HG03558 (cell line): Measurements from ENCODE around the gene CHD6.
"Not testable (repeated sequence)": the region's sequence is repeated elsewhere in the genome, so short reads cannot be mapped to it uniquely, and the experiment has no call there.

Experiments used
- ATAC-seq: cut with Tn5 transposase; IDR thresholded peaks from one replicate; pipeline ENCODE4 v1.9.1; 2021; ENCODE audit warnings: moderate number of reproducible peaks; ENCODE audit not compliant: unreplicated experiment; ENCODE audit errors: extremely low read depth

The CHD6 gene

GRCh38 chr20:41552295-41553068 lies 65.7 kb downstream of the CHD6 start:
- no peak for ATAC-seq

- ATAC-seq, result no peak
Measured at GRCh38 chr20:41551011-41551705, 67.0 kb downstream of the CHD6 start.

DNA sequence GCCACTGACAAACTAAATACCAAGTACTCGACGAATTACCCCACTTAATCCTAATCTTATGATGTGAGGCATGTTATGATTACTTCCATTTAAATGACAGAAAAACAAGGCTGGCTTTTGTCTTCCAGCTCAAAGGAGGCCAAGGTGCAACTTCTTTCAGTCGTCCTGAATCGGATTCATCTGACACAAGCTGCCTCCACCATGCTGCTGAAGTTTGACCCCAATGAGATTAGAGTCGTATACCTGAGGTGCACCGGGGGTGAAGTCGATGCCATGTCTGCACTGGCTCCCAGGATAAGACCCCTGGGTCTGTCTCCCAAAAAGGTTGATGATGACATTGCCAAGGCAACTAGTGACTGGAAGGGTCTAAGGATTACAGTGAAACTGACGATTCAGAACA lies 71.0 kb downstream of the CHD6 start:
- ATAC-seq, result no peak

- ATAC-seq, result no peak
Measured at GRCh38 chr20:41546535-41546934, 71.6 kb downstream of the CHD6 start.

DNA sequence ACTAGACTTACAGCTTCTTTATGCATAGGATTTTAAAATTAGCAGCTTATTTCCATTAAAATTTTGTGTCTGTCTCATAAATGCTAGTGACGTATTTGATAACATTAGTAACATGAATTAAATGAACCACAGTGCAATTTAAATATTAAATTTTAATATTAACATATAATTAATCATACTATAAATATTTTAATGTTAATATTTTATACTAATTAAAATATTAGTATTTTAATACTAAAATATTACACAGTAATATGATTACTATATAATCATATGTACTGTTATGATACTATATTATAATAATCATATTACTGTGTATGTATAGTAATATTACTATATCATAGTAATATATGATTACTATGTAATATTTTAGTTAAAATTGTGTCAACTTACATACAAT lies 73.7 kb downstream of the CHD6 start:
- no peak for ATAC-seq

DNA sequence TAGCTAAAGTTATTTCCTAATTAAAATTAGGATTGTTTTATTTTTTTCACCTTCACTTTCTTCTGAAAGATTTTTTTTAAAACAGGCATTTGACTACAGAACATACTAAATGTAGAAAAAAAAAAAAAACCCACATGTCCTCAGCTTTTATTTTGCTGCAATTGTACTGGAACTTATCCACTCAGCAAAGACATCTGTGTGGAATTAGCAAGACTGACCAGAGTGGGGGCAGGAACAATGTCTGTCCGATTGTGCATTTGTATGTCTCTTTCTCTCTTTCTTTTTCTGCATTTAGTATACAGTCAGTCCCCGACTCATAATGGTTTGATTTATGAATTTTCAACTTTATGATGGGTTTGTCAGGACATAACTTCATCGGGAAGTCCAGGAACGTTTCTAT lies 77.3 kb downstream of the CHD6 start:
- no peak for ATAC-seq

DNA sequence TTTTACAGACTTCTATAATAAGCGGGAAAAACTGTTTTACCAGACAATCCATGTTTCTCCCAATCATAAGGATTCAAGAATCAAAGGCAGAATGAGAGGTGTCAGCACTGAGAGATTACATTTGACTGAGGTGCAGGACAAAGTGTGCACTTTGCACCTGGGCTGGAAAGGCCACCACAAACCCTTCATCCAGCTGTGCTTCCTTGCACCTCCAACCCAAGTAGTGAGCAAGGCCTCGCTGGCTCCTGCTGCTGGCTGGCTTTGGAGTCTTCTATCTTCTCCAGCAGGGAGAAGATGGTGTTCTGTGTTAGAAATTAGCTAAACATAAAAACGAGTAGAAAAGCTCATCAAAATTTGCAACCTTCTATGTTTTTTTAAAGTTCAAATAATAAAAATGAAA lies 77.7 kb downstream of the CHD6 start:
- no peak for ATAC-seq

- no peak for ATAC-seq
Measured at GRCh38 chr20:41538810-41539596, 79.2 kb downstream of the CHD6 start.

DNA sequence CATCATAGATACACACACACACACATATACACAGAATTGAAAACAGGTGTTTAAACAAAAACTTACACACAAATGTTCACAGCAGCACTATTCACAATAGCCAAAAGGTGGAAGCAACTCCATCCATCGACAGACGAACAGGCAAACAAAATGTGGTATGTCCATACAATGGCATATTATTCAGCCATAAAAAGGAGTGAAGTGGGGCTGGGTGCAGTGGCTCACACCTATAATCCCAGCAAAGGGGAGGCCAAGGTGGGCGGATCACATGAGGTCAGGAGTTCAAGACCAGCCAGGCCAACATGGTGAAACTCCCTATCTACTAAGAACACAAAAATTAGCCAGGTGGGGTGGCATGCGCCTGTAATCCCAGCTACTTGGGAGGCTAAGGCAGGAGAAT lies 80.3 kb downstream of the CHD6 start:
- no peak for ATAC-seq

GRCh38 chr20:41535551-41535950 lies 82.6 kb downstream of the CHD6 start:
- ATAC-seq, result not testable (repeated sequence)

- ATAC-seq, result no peak
Measured at GRCh38 chr20:41534842-41535241, 83.3 kb downstream of the CHD6 start.

DNA sequence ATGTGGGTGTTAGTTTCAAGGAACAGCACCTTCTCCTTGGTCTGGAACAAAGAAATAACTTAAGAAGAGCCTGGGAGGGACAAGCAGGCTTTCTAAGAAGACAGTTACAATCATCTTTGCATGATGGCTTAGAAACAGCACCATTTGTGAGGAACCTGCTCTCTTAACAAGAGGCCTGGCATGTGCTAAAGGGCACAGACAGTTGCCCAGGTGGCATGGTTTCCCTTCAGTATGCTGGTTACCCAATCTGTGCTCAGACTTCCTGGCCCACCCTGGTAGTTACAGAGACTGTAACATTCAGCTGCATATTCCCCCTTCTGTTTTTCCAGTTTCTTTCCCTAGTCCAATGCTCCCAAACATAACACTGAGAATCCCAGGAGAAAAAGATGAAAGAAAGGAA lies 84.0 kb downstream of the CHD6 start:
- no peak for ATAC-seq

GRCh38 chr20:41533537-41534136 lies 84.5 kb downstream of the CHD6 start:
- no peak for ATAC-seq

- no peak for ATAC-seq
Measured at GRCh38 chr20:41532935-41533334, 85.2 kb downstream of the CHD6 start.

- ATAC-seq, result no peak
Measured at GRCh38 chr20:41531518-41532275, 86.5 kb downstream of the CHD6 start.

DNA sequence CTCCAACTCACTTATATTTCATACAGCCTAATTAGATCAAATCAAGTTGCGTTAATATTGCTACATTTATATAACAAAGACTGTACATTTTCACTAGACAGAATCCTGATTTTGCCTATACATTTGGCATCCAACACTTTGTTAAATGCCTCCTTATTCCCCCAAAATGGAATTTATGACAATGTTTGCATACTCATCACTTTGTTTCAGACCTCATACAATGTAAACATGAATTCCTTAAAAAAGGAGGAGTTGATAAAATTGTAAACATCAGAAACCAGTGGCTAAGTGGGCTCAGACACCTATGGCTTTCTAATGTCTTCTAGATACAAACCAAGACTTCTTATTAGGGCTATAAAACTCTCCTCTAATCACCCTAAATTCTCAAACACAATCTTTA lies 87.3 kb downstream of the CHD6 start:
- ATAC-seq, result no peak

GRCh38 chr20:41526327-41526726 lies 91.8 kb downstream of the CHD6 start:
- ATAC-seq, result no peak

- ATAC-seq, result no peak
Measured at GRCh38 chr20:41524980-41525613, 93.1 kb downstream of the CHD6 start.

DNA sequence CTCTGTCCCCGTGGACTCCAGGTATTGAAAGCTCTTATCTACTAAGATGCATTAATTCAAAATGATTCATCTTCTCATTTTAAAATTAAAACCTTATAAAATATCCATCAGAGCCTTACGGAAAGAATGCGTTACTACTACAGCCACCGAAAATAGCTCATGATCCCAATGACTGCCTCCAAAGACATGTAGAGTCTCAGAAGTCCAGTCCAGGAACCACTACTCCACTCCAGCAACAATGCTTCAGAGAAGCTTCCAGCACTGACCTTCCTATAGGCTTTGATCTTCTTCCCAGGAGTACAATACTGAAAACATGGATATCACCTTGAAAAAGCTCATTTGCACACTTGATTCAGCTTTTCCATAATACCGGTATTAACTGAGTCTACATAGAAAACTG lies 94.3 kb downstream of the CHD6 start:
- ATAC-seq, result no peak

DNA sequence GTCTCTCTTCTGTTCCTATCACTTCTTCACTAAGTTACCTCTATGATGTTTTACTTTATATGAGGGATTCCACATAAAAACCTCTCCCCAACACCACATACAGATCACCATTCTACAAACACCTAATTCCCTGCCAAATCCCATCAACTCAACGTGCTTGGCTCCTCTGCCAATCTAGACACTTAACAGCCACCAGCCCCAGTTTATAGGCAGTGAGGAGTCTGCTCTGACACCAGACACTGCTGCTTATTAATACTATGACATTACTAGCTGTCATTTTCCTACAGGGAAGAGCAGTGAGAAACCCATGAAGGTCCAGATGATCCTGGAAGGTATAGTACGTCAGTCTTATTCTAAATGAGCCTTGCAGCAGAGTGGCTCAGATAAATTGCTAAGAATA lies 104.3 kb downstream of the CHD6 start:
- ATAC-seq, result no peak
